HepG2 (cell line): Measurements from ENCODE around the gene CENPO. TPM values are rescaled to one million over a fixed set of nuclear protein-coding genes. Genes with fewer than 3 reads are reported as not detected.

Experiments used
- RARA ChIP-seq: IDR thresholded peaks from 2 replicates; pipeline ENCODE4 v1.6.1; 2016; ENCODE audit warnings: missing genetic modification reagents, missing compliant biosample characterization
- polyA plus RNA-seq, 8 experiments: library from polyadenylated mRNA; depleted of rRNA in 3 of 8; stranded (reverse) in 7 of 8; unstranded in 1 of 8; fragments of >200 nt; fragmentation: Illumina TruSeq in 4 of 8; extraction: Trizol in 4 of 8; gene quantifications; 2 replicates each; pipeline versions ENCODE4 v1.2.1 to v1.2.3, GENCODE V29; 2011 to 2016; ENCODE audit warnings: low read depth in 4 of 8, missing spikeins in 1 of 8, mixed read lengths in 1 of 8; ENCODE audit not compliant: insufficient read depth in 1 of 8
- total RNA-seq, 5 experiments: library from RNA; depleted of rRNA; stranded (reverse); fragments of >200 nt; fragmentation: Illumina TruSeq; extraction: Trizol; gene quantifications; 2 replicates each; pipeline ENCODE4 v1.2.3, GENCODE V29; 2016; ENCODE audit warnings: low read depth in 1 of 5
- TF ChIP-seq, protein P1 (sequence below): sonication (generic); formaldehyde crosslinking; IDR thresholded peaks from 2 replicates; pipeline ENCODE4 v1.5.0; 2020; ENCODE audit warnings: mild to moderate bottlenecking, missing genetic modification reagents

Gene CENPO
- total and polyA plus RNA-seq, 2 of the 13 experiments (the other 11 are each of a cell fraction or from before 2014, with no cell fraction given): 19.7 to 35.5 TPM

DNA sequence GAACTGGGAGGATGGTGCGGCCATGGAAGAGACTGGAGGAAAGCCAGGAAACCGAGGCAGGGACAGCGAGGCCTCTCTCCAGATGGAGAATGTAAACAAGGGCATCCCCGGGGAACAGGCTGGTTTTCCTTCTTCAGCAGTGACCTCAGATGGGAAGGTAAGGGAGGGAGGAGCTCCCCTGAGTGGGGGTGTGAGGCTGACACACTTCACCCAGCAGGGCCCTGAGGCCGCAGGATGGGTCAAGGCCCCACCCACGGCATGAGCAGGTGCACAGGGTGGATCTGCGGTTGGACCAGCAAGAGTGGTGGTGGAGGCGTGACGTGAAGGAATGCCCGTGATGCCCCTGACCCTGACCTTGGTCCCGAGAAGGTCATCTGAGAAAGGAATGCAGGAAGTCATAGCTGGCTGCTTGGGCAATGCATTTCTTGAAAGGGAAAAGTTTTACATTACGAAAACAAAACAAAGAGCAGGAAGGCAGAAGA is 78.7 kb downstream of the CENPO start (continued):
- TF ChIP-seq, protein P1, sequence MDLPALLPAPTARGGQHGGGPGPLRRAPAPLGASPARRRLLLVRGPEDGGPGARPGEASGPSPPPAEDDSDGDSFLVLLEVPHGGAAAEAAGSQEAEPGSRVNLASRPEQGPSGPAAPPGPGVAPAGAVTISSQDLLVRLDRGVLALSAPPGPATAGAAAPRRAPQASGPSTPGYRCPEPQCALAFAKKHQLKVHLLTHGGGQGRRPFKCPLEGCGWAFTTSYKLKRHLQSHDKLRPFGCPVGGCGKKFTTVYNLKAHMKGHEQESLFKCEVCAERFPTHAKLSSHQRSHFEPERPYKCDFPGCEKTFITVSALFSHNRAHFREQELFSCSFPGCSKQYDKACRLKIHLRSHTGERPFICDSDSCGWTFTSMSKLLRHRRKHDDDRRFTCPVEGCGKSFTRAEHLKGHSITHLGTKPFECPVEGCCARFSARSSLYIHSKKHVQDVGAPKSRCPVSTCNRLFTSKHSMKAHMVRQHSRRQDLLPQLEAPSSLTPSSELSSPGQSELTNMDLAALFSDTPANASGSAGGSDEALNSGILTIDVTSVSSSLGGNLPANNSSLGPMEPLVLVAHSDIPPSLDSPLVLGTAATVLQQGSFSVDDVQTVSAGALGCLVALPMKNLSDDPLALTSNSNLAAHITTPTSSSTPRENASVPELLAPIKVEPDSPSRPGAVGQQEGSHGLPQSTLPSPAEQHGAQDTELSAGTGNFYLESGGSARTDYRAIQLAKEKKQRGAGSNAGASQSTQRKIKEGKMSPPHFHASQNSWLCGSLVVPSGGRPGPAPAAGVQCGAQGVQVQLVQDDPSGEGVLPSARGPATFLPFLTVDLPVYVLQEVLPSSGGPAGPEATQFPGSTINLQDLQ (CRISPR knock-in tag): no peak
- TF ChIP-seq RARA (CRISPR knock-in tag): peak; percentile 55; the same call in 1 of the 2 replicates

Other genes with a start within 250 kb of the CENPO start
- gene PTRHD1, start within 50 bp of the CENPO start, total RNA-seq (2016; rRNA removed; fragmentation: Illumina TruSeq; extraction: Trizol): 69.1 and 72.6 TPM in 2 replicates
- 75.4 and 90.8 TPM in 2 replicates for gene PTRHD1, start within 50 bp of the CENPO start, polyA plus RNA-seq (2011; rRNA removed)
- 0.11 TPM in 1 of 2 replicates, not detected in the other for gene ADCY3, start 126.8 kb downstream of the CENPO start, total RNA-seq (2016; rRNA removed; fragmentation: Illumina TruSeq; extraction: Trizol)
- 0.40 and 0.61 TPM in 2 replicates for gene ADCY3, start 126.8 kb downstream of the CENPO start, polyA plus RNA-seq (2011; rRNA removed)
- 2.3 and 3.1 TPM in 2 replicates for gene DNAJC27, start 178.5 kb downstream of the CENPO start, total RNA-seq (2016; rRNA removed; fragmentation: Illumina TruSeq; extraction: Trizol)
- gene DNAJC27, start 178.5 kb downstream of the CENPO start, polyA plus RNA-seq (2011; rRNA removed): 3.7 TPM in 2 replicates
- 0.42 and 0.56 TPM in 2 replicates for gene EFR3B, start 248.7 kb downstream of the CENPO start, total RNA-seq (2016; rRNA removed; fragmentation: Illumina TruSeq; extraction: Trizol)
- gene EFR3B, start 248.7 kb downstream of the CENPO start, polyA plus RNA-seq (2011; rRNA removed): 0.42 TPM in 2 replicates